ENCODE measurements around the gene DVL1. TPM values are rescaled to one million over a fixed set of nuclear protein-coding genes. Genes with fewer than 3 reads are reported as not detected.

The DVL1 gene
- total and polyA plus RNA-seq, 10 of the 15 experiments (the other 5 are each of a cell fraction or from before 2014, with no cell fraction given): 0.10 to 31.1 (median 4.6) TPM

DNA sequence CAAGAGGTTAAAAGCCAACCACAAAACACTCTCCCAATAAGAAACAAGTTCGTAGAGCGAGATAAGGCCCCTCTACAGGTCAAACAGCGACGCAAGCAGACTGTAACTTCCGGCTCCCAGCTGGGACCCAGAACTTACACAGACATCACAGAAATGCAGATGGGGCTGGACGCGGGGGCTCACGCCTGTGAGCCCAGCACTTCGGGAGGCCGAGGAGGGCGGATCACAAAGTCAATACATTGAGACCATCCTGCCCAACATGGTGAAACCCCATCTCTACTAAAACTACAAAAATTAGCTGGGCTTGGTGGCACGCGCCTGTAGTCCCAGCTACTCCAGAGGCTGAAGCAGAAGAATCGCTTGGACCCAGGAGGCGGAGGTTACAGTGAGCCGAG lies 38.9 kb upstream of the DVL1 start (continued):
- TF ChIP-seq, protein P1, sequence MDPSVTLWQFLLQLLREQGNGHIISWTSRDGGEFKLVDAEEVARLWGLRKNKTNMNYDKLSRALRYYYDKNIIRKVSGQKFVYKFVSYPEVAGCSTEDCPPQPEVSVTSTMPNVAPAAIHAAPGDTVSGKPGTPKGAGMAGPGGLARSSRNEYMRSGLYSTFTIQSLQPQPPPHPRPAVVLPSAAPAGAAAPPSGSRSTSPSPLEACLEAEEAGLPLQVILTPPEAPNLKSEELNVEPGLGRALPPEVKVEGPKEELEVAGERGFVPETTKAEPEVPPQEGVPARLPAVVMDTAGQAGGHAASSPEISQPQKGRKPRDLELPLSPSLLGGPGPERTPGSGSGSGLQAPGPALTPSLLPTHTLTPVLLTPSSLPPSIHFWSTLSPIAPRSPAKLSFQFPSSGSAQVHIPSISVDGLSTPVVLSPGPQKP (IDR thresholded peaks at IDR 0.05; ENCODE audit: low read depth, low read length): no peak
- no peak for TF ChIP-seq EGR1 (IDR thresholded peaks at IDR 0.05; ENCODE audit: borderline replicate concordance in 1 of 2, low read depth in 2 of 2, low read length in 2 of 2)
- TF ChIP-seq, protein P2, sequence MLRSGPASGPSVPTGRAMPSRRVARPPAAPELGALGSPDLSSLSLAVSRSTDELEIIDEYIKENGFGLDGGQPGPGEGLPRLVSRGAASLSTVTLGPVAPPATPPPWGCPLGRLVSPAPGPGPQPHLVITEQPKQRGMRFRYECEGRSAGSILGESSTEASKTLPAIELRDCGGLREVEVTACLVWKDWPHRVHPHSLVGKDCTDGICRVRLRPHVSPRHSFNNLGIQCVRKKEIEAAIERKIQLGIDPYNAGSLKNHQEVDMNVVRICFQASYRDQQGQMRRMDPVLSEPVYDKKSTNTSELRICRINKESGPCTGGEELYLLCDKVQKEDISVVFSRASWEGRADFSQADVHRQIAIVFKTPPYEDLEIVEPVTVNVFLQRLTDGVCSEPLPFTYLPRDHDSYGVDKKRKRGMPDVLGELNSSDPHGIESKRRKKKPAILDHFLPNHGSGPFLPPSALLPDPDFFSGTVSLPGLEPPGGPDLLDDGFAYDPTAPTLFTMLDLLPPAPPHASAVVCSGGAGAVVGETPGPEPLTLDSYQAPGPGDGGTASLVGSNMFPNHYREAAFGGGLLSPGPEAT (IDR thresholded peaks at IDR 0.05; ENCODE audit: low read depth): no peak
- no peak for TF ChIP-seq NBN (IDR thresholded peaks at IDR 0.05)
- TF ChIP-seq KAT2A (conservative IDR thresholded peaks at IDR 0.05; ENCODE audit: control insufficient read depth, low read depth, low read length): no peak
- TF ChIP-seq RUNX3 (IDR thresholded peaks at IDR 0.05; ENCODE audit: low read length): no peak
- TF ChIP-seq ZNF217 (IDR thresholded peaks at IDR 0.05): no peak
- TF ChIP-seq CBFB (IDR thresholded peaks at IDR 0.05; ENCODE audit: low read depth): no peak

DNA sequence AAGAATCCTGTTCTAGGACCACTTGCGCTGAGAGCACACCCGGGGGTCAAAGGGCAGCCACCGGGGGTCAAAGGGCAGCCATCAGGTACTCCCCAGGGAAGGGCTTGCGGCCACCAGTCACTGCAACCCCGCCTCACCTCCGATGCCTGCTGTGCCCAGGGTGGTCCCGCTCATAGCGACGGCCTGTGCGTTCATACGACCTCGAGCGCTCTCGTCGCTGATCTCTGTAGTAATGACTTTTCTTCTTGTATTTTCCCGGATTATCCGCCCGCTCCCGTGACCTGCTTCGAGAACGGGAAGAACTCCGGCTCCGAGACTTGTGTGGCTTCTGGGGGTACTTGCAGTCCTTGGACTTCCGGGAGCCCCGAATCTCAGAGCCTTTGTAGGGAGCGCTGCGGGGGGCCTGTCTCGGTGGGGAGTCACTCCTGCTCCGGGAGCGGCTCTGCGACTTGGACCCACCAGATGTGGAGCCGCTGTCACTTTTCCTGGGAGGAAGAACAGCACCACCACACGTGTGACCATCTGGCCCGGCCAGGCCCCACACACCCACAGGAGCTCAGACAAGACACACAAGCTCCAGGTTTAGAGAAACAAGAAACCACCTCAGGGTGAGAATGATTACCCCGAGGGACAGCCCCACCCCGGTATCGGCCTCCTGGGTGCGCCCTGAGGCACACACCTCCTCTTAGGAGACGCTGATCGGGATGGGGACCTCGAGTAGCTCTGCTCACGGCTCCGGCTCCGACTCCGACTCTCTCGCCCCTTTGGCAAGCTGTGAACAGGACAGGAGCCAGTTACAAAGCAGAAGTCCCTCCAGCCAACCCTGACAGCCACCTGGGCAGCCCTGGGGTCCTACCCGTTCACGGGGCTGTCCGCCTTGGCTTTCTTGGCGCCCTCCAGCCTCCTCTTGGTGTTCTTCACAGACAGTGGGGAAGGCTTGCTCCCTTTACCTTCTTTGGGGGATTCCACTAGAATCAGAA lies 38.2 kb upstream of the DVL1 start:
- DNase-seq (ENCODE audit: low read depth, low spot score): no peak
- FAIRE-seq: no peak
- in situ Hi-C loops (cut with MboI) (no loop called here), intact Hi-C loops (cut with micrococcal nuclease; ENCODE audit: unreplicated experiment) (no loop called here)
- ChIA-PET POLR2A (no interaction called here), RAD21 (ENCODE audit: unreplicated experiment) (no interaction called here), SMC1A (ENCODE audit: uncharacterized antibody, unreplicated experiment) (interaction anchor here (1.0 kb wide), 1 partner anchor 11 kb away, joined by 3 read pairs; no protein-coding TSS in a partner anchor), CTCF (interaction anchor here (0.6 to 1.4 kb wide), 3 partner anchors 10 to 15 kb away, joined by 3 to 4 read pairs (median 3); partner anchors contain the start of gene CCNL2)
- peaks cover 37 to 39% of the 10 kb centered on the region in 2 experiments for H3K36me3 ChIP-seq (ENCODE audit: control insufficient read depth in 2 of 2, insufficient read depth in 2 of 2, low read length in 1 of 2)
- no TSS peak for BruUV-seq (replicated peaks)
- no peaks in the 10 kb centered on the region for H3K9me3 ChIP-seq (replicated peaks; ENCODE audit: control insufficient read depth, insufficient read depth, low read length)
- H3K27ac ChIP-seq (ENCODE audit: control insufficient read depth, insufficient read depth): no peak overlapping the region
- H3K4me1 ChIP-seq (ENCODE audit: control insufficient read depth, insufficient read depth, low read length): no peaks in the 10 kb centered on the region
- WGBS (ENCODE audit: insufficient coverage, insufficient replicate concordance, low lambda C conversion rate, missing lambda C conversion rate): 97% methylated on average over 44 of the region's 50 CpGs
- H2AFZ ChIP-seq (ENCODE audit: control insufficient read depth, low read depth, low read length): no peak overlapping the region
- no peak overlapping the region for H3K9ac ChIP-seq (ENCODE audit: control insufficient read depth, insufficient read depth, low read length)
- no peaks in the 10 kb centered on the region for H3K79me2 ChIP-seq (ENCODE audit: control insufficient read depth, insufficient read depth, low read length)
- H3K4me2 ChIP-seq (ENCODE audit: control insufficient read depth, insufficient read depth): no peak overlapping the region
- ATAC-seq: no peak
- no peak overlapping the region for H3K4me3 ChIP-seq
- no peaks in the 10 kb centered on the region for H3K27me3 ChIP-seq (replicated peaks in 1 of 2; ENCODE audit: control insufficient read depth in 2 of 2, insufficient read depth in 2 of 2, low read length in 1 of 2)
- no peaks in the 10 kb centered on the region for H4K20me1 ChIP-seq (ENCODE audit: control insufficient read depth, insufficient read depth)
- TF ChIP-seq RCOR1 (conservative IDR thresholded peaks at IDR 0.05; ENCODE audit: low read depth, low read length) (no peak), MEF2A (IDR thresholded peaks at IDR 0.05; ENCODE audit: insufficient read depth, low read depth, low read length) (no peak), RB1 (IDR thresholded peaks at IDR 0.05; ENCODE audit: borderline replicate concordance) (no peak), NFYA (IDR thresholded peaks at IDR 0.05; ENCODE audit: borderline replicate concordance, low read depth, low read length) (no peak), NFXL1 (IDR thresholded peaks at IDR 0.05; ENCODE audit: borderline replicate concordance) (no peak), CREM (IDR thresholded peaks at IDR 0.05; ENCODE audit: low read depth) (no peak), HDGF (IDR thresholded peaks at IDR 0.05) (no peak), SREBF1 (IDR thresholded peaks at IDR 0.05; ENCODE audit: low read length) (no peak)
- TF ChIP-seq, protein P3, sequence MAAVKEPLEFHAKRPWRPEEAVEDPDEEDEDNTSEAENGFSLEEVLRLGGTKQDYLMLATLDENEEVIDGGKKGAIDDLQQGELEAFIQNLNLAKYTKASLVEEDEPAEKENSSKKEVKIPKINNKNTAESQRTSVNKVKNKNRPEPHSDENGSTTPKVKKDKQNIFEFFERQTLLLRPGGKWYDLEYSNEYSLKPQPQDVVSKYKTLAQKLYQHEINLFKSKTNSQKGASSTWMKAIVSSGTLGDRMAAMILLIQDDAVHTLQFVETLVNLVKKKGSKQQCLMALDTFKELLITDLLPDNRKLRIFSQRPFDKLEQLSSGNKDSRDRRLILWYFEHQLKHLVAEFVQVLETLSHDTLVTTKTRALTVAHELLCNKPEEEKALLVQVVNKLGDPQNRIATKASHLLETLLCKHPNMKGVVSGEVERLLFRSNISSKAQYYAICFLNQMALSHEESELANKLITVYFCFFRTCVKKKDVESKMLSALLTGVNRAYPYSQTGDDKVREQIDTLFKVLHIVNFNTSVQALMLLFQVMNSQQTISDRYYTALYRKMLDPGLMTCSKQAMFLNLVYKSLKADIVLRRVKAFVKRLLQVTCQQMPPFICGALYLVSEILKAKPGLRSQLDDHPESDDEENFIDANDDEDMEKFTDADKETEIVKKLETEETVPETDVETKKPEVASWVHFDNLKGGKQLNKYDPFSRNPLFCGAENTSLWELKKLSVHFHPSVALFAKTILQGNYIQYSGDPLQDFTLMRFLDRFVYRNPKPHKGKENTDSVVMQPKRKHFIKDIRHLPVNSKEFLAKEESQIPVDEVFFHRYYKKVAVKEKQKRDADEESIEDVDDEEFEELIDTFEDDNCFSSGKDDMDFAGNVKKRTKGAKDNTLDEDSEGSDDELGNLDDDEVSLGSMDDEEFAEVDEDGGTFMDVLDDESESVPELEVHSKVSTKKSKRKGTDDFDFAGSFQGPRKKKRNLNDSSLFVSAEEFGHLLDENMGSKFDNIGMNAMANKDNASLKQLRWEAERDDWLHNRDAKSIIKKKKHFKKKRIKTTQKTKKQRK (IDR thresholded peaks at IDR 0.05; ENCODE audit: low read depth, low read length): no peak
